GM19397 (cell line): Measurements from ENCODE around the gene ATP8A2.

Source experiments
- ATAC-seq: cut with Tn5 transposase; IDR thresholded peaks from one replicate; pipeline ENCODE4 v1.9.1; 2021; ENCODE audit warnings: mild to moderate bottlenecking, moderate library complexity; ENCODE audit not compliant: unreplicated experiment

ATP8A2 gene

DNA sequence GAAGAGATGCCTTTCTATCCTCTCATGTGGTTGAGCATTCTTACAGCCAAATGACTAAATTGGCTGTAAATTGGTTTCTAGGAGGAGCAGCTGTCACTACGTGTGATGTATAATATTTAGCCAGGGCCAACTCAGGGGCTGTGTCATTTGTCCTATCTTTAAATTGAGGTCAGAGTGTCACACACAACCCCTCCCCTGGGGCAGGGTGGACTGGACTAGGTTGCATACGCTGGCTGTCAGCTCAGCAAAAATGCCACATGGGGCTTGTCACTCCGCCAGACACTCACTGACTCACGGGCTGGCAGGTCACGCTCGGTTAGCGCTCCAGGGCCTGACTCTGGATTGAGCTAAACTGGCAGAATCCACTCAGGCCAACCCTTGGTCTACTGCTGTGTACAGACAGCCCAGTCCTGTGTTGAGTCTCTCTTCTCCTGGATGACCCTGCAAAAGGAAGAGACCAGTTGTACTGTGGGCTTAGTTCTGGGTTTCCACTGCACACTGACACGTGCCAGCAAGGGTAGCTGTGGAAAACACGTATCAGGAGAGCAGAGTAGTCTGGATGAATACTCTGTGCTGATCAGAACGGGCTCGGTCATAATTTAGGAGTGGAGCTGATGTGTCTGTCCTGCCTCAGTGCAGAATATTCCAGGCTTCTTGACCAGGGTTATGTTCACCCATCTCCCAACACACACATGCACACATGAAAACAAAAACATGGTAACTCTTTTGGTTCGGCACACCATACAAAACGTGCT lies 650.9 kb downstream of the ATP8A2 start:
- ATAC-seq, result no peak

DNA sequence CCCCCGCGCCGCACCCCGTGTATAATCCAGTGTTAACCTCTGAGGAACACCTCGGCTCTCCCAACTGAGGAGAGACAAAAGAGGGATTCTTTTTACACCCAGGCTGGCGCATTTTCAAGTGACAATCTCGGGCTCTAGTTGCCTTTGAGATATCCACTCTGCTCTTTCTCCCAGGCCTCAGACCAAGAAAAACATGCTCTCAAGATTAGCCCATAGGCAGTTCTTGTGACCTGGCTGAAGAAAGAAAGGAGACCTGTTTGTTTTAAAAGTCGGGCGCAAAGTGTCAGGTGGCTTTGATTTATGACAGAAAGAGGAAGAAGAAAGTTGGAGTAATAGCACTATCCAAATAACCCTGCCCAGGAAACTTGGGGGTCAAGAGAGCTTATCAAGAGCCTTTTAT lies 652.8 kb downstream of the ATP8A2 start:
- no peak for ATAC-seq

DNA sequence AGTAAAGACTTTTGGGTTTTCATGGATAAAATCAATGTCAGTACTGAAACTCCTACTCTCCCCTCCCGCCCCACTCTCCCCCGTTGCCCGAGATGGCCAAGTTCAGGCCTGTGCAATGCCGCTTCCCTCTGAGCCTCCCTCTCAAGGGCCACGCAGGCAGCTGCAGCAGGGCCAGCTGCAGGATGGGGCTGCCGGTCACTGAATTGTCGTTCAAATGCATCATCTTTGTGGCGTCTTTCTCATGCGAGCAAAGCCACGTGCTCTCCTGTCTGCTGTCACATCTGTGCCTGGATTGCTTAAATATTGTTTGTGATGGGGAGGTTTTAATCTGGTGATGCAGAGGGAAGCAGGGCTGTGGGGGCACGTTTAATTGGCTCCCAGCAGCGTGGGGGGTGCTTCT lies 653.4 kb downstream of the ATP8A2 start:
- no peak for ATAC-seq

DNA sequence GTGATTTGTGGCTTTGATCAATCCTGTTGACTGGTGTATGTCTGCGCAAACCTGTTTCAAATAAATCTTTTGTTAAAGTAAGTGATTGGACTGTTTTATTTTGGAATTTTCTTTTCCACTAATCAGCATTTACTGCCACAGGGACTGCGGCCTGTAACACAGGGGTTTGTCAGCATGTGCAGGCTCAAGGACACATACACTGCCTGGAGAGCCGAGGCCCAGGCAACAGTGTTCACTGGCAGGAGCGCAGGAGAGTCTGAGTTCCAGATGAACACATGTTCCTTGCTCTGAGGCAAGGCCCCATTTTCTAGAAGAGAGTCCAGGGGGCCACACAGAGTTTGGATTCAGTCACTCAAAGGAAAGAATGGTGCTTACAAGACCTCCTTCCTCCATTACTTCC lies 654.0 kb downstream of the ATP8A2 start:
- no peak for ATAC-seq

DNA sequence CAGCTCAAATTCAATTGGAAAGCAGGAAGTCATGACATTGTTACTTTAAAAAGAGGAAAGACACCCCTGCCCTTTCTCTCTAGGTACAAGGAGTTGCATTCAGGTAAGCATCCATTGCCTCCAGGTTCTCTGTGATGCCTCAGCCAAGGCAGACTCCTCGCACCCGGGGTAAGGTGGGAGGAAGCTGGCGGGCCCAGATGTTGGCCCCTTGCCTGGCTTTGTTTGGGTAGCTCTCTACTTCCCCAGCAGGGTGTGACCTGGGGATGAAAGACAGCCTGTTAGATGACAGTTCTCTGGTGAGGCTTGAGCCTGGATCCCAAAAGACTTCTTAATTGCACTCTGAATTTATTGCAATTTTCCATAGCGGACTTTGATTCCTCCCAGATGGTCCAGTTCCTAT lies 654.4 kb downstream of the ATP8A2 start:
- ATAC-seq, result no peak

DNA sequence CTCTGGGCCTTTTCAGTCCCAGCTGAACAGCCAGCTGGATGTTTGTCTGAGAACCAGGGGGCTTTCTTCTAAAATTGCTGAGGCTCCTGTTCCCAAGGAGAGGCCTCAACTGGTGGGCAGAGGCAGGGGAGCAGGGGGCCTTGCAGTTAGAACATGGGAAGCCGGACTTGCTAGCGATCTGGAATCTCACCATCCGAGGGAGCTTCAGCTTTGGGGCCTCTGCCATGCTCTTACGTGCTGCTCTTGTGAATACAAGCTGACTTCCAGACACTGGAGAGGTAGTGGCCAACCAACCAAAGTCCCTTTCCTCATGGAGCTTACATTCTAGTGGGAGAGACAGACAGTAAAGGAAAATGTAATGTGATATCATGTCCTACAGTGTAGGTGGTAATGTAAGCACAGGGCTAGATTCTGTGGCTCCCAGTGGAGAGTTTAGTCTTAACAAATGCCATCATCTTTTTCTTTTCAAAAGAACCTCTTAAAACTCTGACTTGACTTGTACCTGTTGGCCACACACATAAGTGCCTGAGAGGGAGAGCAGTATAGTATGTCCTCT lies 657.9 kb downstream of the ATP8A2 start:
- ATAC-seq, result no peak

DNA sequence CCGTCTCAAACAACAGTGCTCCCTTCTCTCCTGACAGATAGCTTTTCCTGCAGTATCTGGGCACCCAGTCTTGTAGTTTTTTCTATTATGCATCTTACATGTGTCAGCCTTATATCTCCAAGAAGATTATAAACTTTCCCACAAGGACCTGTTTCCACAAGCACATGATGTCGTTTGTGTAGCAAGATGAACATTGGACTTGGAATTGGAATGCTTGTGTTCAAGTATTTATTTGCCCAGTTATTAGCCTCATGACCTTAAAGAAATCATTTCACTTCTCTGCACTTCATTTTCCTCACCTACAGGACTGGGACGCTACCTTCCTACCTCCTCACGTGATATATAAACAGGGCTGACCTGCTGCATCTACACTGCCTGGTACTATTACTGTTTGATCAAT lies 658.6 kb downstream of the ATP8A2 start:
- no peak for ATAC-seq

DNA sequence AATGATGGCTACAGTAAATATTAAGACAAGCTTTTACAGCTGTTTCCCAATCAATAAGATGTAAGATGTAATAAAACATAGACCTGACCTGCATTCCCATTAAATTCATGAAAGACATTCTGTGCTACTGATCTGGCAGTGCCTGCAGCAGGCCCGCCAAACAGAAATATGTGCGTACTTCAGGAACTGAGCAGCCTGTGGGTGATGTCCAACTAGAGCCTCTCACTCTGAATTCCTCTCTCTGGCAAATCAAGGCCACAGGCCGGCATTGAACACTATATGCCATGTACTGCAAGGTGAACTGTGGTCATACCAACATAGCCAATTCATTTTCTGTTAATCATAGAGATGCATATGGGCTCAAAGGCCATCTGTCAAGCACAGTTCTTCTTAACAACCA lies 662.2 kb downstream of the ATP8A2 start:
- ATAC-seq, result no peak

DNA sequence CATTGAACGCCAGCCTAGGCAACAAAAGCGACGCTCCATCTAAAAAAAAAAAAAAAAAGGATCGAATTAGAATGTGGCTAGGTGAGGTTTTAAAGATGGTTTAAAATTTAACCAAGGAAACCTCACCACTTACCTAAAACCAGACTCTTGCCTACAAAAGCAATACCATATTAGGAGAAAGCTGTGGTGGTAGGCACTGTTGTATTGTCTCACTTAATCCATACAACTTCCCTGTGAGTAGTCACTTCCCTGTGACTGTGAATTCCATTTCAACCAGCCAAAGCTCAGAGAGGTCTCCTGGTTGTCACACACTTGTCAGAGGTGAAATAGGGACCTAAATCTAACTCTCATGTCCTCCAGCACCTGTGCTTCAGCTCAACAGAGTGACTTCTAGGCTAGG lies 664.6 kb downstream of the ATP8A2 start:
- ATAC-seq, result no peak

DNA sequence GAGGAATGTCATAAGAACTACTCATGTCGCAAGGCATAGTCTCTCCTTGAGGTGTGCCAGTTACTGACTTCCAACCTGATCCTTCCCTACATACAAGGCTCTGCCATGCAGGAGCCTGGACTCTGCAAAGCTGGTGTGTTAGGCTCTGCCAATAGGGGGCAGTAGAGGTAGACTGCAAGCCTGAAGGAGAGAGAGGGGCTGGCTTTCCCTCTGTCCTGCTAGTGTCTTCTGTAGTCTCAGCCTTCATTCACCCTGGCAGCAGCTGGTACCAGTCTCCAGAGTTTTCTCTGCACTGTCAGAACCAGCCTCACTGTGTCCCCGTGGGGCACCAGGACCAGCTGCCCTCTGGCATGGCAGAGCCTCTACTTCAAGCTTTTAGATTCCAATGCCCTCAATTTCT lies 665.5 kb downstream of the ATP8A2 start:
- ATAC-seq, result no peak

DNA sequence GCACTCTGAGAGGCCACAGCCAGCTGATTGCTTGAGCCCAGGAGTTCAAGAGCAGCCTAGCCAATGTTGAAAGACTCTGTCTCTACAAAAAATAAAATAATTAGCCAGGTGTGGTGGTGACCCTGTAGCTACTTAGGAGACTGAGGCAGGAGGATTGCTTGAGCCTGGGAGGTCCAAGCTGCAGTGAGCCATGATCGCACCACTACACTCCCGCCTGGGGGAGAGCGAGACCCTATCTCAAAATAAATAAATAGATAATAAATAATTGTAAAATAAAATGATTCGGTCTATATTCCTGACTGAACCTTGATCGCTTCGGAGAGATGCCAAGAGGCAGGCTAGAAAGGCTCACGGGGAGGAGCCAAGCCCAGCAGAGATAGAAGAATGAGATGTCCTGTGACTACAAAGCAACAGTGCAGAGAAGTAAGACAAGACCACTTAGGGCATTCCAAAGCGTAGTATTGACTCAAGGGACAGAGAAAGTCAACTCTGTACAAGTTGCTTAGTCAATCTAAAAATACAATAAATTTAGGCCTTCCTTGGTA lies 667.2 kb downstream of the ATP8A2 start:
- no peak for ATAC-seq

DNA sequence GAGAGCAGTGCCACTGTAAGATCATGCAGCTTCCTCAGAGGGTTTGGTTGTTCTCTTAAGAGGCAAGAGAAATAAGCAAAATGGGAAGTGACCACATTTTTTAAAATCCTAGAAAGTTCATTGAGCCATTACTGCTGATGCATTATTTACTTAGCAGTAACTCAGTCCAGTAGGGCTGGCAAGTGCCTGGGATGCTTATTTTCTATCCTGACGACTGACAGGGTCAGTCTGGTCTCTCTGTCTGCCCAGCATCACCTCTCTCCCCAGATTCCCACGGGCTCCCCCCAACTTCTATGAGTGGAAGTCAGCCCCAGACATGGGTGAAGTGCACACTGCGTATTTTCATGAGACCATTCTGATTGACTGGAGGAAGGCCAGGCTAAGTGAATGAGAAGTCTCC lies 669.7 kb downstream of the ATP8A2 start:
- no peak for ATAC-seq

DNA sequence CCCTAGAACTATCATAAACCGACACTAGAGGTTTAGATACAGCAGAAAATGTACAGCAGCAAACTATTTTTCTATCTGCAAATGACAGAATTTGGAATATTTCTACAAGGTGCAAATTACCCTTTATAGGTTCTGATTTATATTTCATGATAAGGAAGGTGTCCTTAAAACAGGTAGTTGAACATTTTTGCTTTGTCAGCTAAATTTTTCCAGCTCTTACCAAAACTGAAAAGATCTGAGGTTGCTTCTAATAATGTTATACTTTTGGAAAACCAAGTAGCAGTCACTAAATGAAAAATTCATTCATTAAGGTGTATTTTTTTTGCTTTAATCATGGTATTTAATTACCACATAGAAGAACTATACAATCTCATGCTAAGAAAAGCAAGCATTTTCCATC lies 671.0 kb downstream of the ATP8A2 start:
- no peak for ATAC-seq

DNA sequence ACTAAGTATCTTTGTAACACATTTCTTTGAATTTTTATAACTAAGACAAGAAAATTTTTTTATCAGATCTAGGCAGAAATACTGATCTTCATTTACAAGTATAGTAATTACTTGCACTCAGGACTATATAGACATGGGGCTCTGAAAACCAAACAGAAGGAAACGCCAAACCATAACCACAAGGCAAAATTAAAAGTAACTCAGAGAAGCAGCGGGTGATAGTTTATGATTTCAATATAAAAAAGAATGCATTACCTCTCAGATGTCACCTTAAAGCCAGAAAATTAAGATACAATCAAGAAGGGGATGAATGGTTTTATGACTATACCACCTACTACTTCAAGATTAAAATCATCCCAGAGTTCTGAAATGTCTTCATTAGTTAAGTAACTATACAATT lies 673.4 kb downstream of the ATP8A2 start:
- no peak for ATAC-seq

DNA sequence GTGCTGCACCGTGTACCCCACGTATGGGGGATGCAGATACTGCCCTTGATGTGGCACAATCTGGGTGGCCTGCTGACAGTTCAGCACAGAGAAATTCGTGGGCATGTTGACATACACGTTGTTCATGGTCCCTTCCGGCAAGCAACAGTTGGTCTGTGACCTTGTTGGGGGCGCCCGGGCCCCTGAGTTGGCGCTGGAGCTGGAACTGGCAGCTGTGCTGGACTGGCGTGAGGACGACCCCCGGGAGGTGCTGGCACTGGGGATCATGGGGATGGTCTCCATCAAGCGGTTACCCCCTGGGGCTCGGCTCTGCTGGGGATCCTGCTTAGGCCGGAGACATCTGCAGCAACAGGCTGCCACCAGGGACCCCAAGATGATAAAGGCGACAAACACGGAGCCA lies 674.9 kb downstream of the ATP8A2 start:
- ATAC-seq, result no peak

DNA sequence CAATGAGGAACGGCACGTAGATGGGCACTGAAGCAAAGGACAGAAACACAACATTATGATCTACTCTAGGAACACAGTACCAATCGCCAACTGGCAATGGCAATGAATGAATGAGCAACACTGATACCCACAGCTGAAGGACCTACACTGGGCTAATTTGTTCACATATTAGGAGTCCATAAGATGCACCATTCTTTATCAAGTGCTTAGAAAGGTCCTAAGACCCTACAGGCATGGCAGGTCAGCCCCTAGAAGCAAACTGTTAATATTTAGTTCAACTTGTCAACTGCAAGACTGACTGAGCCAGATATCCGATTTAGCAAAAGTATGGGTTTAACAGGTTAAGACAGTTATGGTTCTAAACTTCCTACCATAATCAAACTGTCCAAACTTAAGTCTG lies 675.3 kb downstream of the ATP8A2 start:
- ATAC-seq, result no peak

DNA sequence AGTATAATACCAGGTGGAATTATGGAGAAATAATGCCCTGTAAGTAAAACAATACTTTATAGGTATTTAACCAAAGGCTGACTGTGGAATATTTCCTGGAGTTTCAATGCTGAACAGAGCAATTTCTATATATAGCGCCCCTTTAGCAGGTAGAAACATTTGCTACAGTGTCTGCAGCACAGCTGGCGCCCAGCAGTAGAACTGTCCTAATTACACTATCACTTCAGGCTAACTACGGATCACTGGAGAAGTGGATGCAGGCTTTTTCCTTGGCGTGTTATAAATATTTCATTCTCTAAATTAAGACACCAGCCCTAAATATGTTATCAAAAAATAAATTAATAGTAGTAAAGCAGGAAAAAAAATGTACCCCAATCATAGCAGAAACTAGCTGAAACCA lies 677.0 kb downstream of the ATP8A2 start:
- ATAC-seq, result no peak

DNA sequence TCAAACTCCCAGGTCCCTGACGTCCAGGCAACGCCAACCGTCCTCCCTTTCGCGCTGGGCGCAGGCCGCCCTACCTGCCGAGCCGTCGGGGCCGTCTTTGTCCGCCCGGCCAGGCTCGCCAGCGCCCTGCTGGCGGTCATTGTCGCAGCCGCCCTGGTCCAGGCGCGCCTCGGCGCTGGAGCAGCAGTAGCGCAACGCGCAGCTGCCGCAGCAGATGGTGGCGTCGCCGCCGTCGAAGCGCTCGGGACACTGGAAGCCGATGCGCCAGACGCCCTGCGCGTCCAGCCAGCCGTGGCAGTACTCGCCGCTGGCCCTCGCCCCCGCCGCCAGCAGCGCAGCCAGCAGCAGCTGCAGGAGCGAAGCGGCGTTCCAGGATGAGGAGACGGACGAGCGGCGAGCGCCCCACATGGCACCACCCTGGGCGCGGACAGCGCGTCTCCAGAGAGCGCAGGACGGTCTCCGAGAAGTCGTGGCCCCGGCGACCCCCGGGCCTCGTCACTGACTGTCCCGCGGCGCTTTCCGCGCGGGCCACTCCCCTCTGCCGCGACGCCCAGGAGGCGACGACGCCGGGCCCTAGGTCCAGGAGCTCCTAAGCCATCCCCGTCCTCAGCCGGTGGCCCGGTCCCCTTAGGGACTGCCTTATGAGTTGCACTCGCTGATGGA lies 678.9 kb downstream of the ATP8A2 start:
- no peak for ATAC-seq

DNA sequence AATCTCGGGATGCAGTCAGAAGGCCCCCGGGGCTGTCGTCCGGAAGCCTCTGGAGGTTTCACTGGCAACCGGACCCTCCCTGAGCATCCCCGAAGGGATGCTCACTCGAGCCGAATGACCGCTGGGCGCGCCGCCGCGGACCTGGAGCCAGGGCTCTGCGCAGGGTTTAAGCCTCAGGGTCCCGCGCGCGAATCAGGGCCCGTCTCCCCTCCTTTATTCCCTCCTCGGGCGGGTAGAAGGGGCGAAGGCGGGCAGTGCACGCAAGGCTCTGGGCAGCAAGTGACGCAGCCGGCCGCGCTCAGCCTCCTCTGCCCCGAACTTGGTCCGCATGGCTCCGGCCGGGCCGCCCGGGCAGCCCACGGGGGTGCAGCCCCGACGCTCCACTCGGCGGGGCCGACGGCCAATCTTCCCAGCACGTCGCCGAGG lies 679.5 kb downstream of the ATP8A2 start:
- ATAC-seq, result no peak

DNA sequence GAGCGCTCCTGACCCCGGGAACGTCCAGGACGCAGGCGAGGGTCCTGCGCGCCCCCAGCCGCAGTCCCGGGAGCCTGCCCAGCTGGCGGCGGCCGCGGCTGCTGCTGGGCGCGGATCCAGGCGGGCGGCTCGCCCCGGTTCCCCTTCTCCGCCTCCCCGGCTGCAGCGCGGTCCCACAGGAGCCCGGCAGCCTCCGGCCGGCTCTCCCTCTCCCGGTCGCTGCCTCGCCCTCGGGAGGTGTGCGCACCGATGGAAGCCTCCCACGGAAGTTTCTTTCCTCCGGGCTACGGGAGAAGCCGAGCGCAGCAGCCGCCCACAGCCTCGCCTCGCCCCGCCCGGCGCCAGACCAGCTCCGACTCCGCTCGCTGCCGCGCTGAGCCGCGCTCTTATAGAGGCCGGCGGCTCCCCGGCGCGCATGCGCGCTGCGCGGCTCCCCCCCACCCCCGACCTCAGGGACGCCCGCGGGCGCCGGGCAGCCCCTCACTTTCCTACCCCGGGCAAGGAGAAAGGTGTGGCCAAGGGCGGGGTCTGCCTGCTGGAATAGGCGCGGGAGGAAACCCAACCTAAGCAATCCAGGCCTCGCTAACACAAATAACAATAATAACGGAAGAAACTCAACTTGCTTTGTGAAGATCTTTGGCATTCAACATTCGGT lies 680.0 kb downstream of the ATP8A2 start, which contains the start of gene SHISA2:
Gene SHISA2, minus strand, starts transcription at position 360 of the 655 bp plus-strand sequence. CDS start 1,041 bp downstream, outside the sequence.
- no peak for ATAC-seq

DNA sequence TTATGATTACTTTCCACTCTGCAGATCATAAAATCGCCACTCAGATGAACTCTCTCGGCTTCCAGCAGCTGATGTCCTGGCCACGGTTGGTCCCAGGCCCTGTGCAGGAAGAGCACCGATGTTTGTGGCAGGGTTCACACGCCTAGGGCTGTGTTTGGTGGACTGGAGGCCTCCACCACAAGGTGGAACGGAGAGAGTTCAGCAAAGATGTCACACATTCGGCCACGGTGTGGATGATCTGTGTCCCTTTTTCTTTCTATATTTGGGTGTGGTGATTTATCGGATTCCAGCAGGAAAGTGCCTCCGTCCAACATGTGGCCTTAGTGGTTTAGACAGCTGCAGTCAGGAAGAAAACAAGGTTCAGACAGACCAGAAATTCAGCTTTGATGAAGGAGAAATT lies 680.6 kb downstream of the ATP8A2 start:
- no peak for ATAC-seq
